CD4-positive, alpha-beta T cell treated with Interferon gamma for 1 hour (primary cell): ENCODE measurements around the gene TUBA8.
A peak's percentile ranks its signal among the peaks of the same experiment; 100 is the strongest.
"Not testable (repeated sequence)": the region's sequence is repeated elsewhere in the genome, so short reads cannot be mapped to it uniquely, and the experiment has no call there.

Source experiments
- DNase-seq: peaks from one replicate; pipeline ENCODE4 v3.0.0-alpha.2; 2020

TUBA8 gene

GRCh38 chr22:18130699-18131429 lies 20.3 kb downstream of the TUBA8 start:
- no peak for DNase-seq

DNA sequence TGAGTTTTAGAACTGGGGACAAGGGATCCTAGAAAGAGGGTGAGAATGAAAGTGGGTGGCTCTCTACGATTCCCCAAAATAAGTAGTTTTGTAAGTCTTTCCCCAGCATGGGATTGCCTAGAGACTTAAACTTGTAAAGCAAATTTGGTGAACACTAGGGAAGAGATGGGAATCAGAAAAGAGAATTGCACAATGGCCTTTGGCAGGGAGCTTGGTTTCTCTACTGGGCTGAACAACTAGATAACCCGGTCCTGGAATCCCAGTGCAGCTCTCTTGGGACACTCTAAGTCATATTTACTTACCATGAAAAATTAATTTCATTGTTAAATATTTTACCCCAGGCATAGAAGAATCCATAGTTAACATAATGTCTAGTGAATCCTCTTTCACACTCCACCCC lies 22.8 kb downstream of the TUBA8 start:
- DNase-seq: no peak

DNA sequence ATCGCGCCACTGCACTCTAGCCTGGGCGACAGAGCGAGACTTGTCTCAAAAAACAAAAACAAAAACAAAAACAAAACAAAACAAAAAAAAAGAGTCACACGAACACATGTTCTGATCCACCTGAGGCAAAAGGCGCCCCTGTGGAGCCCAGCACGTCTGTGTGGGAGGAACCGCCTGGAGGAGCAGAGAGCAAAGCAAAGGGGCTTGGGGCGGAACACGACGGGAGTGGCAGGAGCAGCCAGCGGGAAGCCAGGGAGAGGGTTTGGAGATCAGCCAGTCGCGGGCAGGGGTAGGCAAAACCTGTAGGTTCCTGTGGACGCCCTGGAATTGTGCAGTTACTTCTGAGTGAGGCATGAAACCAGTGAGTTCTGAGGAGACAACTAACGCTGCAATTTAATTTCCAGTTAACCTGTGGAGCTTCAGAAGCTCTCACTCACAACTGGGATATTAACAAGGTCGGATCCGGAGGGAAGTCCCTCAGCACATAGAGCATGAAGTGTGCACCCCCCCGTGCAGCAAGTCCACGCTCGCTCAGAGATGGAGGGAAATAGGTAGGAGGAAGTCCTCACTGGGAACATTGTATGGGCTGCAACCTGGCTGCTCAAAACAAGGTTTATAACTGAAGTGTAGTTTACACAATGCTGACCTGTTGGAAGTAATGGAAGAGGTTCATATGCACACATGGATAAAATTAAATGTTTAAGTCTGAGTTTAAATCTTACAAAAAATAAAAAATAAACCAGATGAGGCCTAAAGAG lies 26.1 kb downstream of the TUBA8 start:
- DNase-seq: no peak

DNA sequence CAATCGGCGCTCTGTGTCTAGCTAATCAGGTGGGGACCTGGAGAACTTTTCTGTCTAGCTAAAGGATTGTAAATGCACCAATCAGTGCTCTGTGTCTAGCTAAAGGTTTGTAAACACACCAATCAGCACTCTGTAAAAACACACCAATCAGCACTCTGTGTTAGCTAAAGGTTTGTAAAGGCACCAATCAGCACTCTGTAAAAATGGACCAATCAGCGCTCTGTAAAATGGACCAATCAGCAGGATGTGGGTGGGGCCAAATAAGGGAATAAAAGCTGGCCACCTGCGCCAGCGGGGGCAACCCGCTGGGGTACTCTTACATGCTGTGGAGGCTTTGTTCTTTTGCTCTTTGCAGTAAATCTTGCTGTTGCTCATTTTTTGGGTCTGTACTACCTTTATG lies 30.4 kb downstream of the TUBA8 start:
- DNase-seq: not testable (repeated sequence)

DNA sequence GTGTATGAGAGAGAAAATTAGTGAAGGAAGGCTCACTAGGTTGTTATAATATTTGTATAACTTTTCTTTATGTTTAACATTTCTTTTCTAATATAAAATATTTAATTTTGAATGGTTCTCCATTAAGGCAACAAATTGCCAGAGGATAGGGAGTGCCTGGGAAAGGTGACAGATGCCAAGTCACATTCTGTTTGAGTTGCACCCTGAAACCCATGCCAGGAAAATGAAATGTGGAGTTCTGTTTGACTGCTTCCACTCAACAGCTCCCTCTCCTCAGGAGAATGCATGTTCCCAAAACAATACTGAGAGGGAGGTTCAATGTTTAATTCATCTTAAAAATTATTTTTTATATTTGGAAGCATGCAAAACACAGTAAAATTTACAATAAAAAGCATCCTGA lies 33.5 kb downstream of the TUBA8 start:
- DNase-seq: no peak

- DNase-seq: no peak
Measured at GRCh38 chr22:18145676-18146388, 35.2 kb downstream of the TUBA8 start.

GRCh38 chr22:18146389-18146753 lies 35.8 kb downstream of the TUBA8 start:
- DNase-seq: no peak

- no peak for DNase-seq
Measured at GRCh38 chr22:18147791-18148190, 37.2 kb downstream of the TUBA8 start.

DNA sequence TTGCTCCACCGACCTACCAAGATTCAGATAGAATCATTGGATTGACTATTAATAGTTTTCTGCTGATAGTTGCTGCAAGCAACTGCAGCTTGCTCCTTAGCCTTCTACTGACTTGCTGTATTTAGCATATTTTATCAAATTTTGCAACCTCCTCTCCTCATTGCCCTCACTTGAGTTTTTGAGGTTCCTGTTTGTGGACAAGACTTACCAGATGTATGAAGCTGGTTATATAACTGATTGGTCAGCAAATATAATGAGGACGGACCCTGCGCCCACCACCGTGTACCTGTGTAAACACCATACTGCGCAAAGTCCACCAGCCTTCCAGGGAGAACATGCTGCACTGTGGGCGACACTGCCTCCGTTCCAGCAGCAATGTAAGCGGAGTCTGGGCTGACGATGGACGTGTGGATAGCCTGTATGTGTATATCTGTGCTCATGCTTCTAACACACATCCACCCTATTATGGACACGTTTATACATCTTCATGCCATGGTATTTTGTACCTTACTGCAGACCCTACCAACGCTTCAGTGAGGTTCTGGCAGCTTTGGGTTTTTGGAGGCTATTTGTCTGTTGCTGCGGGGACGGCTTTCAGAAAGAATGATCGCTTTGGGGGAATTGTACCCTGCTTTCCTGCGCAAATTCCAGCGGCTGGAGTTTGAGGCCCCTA lies 37.8 kb downstream of the TUBA8 start:
- DNase-seq: no peak

DNA sequence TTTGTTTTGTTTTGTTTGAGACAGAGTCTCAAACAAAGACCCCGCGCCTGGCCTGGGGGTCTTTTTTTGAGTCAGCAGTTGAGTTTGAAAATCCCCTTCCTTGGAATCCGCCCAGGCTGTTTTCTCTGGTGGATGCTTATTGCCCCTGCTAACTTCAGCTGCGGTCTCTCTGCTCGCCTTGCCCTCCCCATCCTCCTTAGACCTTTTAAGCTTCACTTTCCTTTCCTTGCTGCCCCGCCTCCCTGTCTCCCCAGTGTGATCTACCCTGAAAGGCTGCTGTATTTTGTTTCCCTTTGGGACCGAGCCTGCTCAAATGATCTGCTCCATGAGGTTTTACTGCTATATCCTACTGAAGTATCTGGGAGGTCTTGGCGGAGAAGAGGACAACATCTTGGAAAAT lies 41.9 kb downstream of the TUBA8 start:
- DNase-seq: no peak

GRCh38 chr22:18154821-18155390 lies 44.3 kb downstream of the TUBA8 start:
- no peak for DNase-seq

DNA sequence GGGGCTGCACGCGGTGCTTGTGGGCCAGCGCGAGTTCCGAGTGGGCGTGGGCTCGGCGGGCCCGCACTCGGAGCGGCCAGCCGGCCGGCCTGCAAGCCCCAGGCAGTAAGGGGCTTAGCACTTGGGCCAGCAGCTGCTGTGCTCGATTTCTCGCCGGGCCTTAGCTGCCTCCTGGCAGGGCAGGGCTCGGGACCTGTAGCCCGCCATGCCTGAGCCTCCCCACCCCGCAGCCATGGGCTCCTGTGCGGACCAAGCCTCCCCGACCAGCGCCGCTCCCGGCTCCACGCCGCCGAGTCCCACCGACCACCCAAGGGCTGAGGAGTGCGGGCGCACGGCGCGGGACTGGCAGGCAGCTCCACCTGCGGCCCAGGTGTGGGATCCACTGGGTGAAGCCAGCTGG lies 44.9 kb downstream of the TUBA8 start:
- DNase-seq: not testable (repeated sequence)

DNA sequence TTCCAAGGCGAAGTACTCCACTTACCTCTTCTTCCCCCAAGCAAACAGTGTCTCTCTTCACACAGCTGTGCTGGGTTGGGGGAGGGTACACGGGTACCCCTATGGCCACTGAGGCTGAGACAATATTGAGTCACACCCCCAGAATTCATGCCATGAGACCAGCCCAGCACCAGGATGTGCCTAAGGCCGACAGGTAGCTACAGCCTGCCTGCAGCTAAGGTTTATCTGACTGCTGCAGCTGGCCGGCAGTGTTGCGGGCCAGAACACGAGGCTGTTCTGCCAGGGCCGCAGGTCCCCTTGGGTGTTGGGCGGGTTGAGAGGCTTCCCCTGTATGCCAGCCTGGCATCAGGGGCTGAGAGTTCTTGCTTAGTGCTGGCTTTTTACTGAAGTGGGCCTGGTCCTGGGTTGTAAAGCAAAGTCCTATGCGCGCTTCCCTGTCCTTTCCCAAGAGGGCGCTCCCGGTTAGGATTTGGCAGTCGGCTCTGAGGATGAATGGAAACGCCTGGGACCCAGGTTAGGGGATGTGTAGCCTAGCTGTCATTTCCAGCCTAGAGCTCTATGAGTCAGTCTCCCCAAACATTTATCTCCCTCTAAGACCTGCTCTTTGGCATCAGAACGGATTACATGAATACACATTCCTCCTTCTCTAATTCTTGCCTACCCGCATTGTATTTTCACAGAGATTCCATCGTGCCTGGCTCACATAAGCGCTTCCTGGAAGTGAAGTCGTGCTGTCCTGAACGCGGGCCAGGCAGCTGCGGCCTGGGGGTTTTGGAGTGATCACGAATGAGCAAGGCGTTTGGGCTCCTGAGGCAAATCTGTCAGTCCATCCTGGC lies 46.5 kb downstream of the TUBA8 start:
- DNase-seq: peak; percentile 8

- DNase-seq: no peak
Measured at GRCh38 chr22:18157714-18158028, 47.1 kb downstream of the TUBA8 start.

- DNase-seq: not testable (repeated sequence)
Measured at GRCh38 chr22:18160641-18161040, 50.0 kb downstream of the TUBA8 start.

DNA sequence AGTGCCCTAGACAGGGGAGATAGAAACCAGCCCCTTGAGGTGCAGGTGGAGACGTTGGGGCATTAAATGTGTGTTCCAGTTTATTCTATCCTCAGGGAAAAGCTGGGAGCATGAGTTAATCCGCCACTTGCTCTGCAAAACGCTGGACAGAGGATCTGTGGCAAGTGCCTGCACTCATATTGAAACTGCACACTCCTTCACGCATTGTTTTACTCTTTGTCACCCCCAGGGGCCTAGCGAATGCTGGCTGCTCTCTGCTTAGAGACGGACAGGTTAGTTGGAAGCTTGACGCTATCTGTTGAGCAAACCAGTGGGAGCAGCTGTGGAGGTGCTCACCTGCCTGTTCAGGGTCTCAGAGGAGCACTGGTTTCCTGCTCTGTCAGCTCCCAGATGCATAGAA lies 53.2 kb downstream of the TUBA8 start:
- DNase-seq: not testable (repeated sequence)

- DNase-seq: not testable (repeated sequence)
Measured at GRCh38 chr22:18164584-18164983, 54.0 kb downstream of the TUBA8 start.

- not testable (repeated sequence) for DNase-seq
Measured at GRCh38 chr22:18165356-18165755, 54.7 kb downstream of the TUBA8 start.

GRCh38 chr22:18170284-18170683 lies 59.7 kb downstream of the TUBA8 start:
- not testable (repeated sequence) for DNase-seq

DNA sequence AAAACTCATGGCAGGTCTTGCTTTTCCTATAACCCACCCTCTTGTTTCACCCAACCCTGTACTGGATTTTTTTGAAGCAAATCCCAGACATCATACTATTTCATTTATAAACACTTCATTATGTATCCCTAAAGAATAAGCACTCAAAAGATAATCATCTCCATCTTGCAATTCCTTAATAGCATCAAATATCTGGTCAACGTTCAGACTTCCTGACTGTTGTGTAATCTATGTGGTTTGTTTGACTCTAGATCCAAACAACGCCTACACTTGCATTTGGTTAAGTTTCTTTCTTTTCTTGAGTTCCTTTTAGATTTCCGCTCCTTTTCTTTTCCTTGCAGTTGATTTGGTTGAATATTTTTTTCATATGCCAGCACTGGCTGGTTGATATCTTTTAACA lies 61.6 kb downstream of the TUBA8 start:
- not testable (repeated sequence) for DNase-seq

DNA sequence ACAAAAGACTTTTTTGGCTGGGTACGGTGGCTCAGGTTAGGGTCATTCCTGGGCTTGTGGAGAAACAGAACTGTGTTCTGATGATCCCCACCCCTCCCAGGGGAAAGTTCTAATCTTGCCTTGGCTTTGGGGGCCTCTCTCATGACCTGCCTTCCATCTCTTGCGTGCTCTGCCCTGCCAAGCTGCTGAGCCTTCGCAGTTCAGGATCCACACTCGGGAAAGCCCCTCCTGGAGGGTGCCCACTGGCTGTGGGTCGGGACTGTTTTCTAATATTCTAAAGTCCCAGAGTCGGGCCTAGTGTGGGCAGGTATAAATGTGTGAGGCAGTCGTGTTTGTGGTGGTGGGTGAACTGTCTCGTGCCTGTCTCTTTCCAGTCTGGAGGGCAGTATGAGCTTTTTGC lies 62.2 kb downstream of the TUBA8 start:
- DNase-seq: not testable (repeated sequence)

DNA sequence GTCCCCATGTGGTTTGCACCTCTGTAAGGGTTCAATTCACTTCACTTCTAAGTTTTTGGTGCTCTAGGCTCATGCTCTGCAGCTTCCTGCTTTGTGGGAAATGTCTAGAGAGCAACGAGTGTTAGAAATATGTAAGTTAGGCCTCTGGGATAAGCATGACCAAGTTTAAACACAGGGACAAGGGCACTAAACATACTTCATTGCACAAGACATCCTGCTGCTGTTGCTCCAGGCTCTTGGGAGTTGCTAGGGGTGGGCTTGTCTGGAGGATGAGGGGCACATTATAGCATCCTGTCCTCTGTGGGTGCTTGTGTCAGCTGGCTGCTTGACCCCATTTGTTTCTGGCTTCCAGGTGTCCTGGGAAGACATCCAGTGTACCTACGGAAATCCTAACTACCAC lies 62.8 kb downstream of the TUBA8 start:
- DNase-seq: not testable (repeated sequence)
